Chondrocyte (in vitro differentiated cells): ENCODE results near the gene ZNF664. TPM values are rescaled to one million over a fixed set of nuclear protein-coding genes. Genes with fewer than 3 reads are reported as not detected.

Experiments used
- DNase-seq: peaks from one replicate; pipeline ENCODE4 v3.0.0; 2021; ENCODE audit warnings: mixed read lengths, low spot score
- H3K27ac Mint-ChIP-seq: one replicate; pipeline ENCODE4 v1.8.0; 2021; ENCODE audit warnings: mild to moderate bottlenecking, moderate library complexity, mixed read lengths; ENCODE audit not compliant: unreplicated experiment
- H3K27me3 Mint-ChIP-seq: 2 replicates; pipeline ENCODE4 v1.8.0; 2021; ENCODE audit warnings: low read depth, mixed read lengths
- H3K36me3 Mint-ChIP-seq: 2 replicates; pipeline ENCODE4 v1.8.0; 2021; ENCODE audit warnings: low read depth, mixed read lengths
- H3K4me1 Mint-ChIP-seq: 2 replicates; pipeline ENCODE4 v1.8.0; 2021; ENCODE audit warnings: low read depth, mild to moderate bottlenecking, mixed read lengths
- H3K4me3 Mint-ChIP-seq: one replicate; pipeline ENCODE4 v1.8.0; 2021; ENCODE audit warnings: mild to moderate bottlenecking, moderate library complexity, mixed read lengths; ENCODE audit not compliant: unreplicated experiment
- H3K9me3 Mint-ChIP-seq: 2 replicates; pipeline ENCODE4 v1.8.0; 2021; ENCODE audit warnings: low read depth, mixed read lengths
- total RNA-seq: library from RNA; stranded (reverse); gene quantifications from 3 replicates; pipeline ENCODE4 v1.2.1, GENCODE V29; 2021
- TF ChIP-seq, protein P1 (sequence below): fragments of 200-600 bp; sonication (generic); IDR thresholded peaks from 2 replicates; pipeline ENCODE4 v1.5.0; 2021; ENCODE audit warnings: antibody characterized with exemption, mild to moderate bottlenecking, moderate library complexity

ZNF664 gene
- total RNA-seq, 1 donor from 2014 or later, result 88.0 TPM

DNA sequence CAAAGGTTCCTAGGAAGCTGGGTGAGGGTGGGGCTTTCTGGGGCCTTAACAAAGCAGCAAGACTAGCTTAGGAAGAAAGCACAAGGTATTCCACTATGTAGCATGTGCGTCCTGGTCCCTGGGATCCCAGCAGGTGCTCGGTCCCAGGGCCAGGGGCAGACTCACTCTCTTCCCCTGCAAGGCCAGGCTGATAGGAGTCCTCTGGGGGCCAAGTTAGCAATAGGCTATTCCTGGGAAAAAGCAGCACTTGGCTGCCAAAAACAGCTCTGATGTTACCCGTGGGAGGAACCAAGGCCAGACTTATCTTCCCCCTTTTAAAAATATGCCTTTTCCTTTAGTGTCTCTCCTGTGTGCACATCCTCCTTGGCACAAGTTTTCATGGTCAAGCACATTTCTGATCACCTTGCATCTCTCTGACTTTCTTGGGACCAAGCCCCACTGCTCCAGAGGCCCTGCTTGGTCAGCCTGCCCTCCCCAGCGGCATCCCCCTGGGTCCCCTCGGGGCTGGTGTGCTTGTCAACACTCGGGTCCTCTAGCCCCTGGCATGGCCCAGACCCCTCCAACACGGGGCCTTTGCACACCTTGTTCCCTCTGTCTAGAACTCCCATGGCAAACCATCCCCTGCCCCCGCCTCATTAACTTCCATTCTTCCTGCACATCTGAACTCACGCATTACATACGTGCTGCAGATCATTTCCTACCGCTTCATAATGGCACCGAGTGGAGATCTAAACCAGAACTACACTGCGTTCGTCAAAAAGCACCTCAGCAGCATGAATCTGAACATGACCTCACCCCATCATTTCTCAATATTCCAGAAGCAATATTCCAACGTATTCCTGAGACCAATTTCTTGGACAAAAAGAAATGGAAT, 22.3 kb upstream of the ZNF664 start:
- no peak overlapping the region for H3K27ac Mint-ChIP-seq
- TF ChIP-seq, protein P1, sequence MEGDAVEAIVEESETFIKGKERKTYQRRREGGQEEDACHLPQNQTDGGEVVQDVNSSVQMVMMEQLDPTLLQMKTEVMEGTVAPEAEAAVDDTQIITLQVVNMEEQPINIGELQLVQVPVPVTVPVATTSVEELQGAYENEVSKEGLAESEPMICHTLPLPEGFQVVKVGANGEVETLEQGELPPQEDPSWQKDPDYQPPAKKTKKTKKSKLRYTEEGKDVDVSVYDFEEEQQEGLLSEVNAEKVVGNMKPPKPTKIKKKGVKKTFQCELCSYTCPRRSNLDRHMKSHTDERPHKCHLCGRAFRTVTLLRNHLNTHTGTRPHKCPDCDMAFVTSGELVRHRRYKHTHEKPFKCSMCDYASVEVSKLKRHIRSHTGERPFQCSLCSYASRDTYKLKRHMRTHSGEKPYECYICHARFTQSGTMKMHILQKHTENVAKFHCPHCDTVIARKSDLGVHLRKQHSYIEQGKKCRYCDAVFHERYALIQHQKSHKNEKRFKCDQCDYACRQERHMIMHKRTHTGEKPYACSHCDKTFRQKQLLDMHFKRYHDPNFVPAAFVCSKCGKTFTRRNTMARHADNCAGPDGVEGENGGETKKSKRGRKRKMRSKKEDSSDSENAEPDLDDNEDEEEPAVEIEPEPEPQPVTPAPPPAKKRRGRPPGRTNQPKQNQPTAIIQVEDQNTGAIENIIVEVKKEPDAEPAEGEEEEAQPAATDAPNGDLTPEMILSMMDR, result no peak
- no peaks in the 10 kb centered on the region for H3K27me3 Mint-ChIP-seq
- H3K4me1 Mint-ChIP-seq, result peaks cover 44% of the 10 kb centered on the region
- H3K9me3 Mint-ChIP-seq, result no peaks in the 10 kb centered on the region
- peaks cover 5% of the 10 kb centered on the region for H3K36me3 Mint-ChIP-seq
- no peak for DNase-seq
- no peak overlapping the region for H3K4me3 Mint-ChIP-seq

DNA sequence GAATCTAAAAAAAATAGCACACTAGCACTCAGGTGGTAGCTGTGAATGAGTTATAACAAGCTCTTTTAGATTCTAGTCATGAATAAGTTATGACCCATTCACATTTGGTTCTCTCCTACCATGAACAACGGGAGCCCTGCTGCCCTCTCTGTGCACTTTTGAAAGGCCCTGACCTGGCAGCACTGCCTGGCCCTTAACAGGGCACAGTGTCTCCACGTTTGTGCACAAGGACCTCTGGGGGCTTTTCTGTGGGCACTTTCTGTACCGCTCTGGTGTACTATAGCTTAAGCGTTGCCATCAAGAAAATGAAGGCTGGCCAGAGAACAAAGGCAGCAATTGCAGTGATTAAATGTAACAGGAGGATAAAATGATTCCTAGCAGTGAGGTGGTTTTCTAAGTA, 21.5 kb upstream of the ZNF664 start:
- H3K36me3 Mint-ChIP-seq, result peaks cover 3% of the 10 kb centered on the region
- H3K9me3 Mint-ChIP-seq, result no peaks in the 10 kb centered on the region
- TF ChIP-seq, protein P1, result no peak
- no peak overlapping the region for H3K4me3 Mint-ChIP-seq
- no peaks in the 10 kb centered on the region for H3K27me3 Mint-ChIP-seq
- peak overlapping the region; percentile 37 for H3K27ac Mint-ChIP-seq
- peaks cover 41% of the 10 kb centered on the region for H3K4me1 Mint-ChIP-seq
- no peak for DNase-seq

DNA sequence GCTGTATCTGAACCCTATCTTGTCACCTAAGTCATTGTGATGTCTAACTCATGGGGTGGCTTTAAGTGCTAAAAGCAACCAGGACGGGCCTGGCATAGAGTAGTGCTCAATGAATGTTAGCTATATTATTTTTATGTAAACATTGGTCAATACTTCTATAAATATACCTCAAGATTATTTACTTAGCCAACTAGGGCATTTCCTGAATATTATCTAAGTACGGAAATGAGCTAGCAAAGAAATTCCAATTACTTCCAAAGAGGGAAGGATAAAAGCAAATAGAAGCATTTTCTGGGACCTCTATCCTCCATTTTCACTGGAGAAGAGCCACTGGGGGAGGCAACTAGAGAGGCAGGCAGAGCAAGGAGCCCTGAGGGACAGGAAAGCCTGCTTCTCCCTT, 21.0 kb upstream of the ZNF664 start:
- DNase-seq, result no peak
- H3K36me3 Mint-ChIP-seq, result peaks cover 4% of the 10 kb centered on the region
- no peak overlapping the region for H3K4me3 Mint-ChIP-seq
- peak overlapping the region; percentile 39 for H3K27ac Mint-ChIP-seq
- H3K27me3 Mint-ChIP-seq, result no peaks in the 10 kb centered on the region
- H3K4me1 Mint-ChIP-seq, result peaks cover 41% of the 10 kb centered on the region
- TF ChIP-seq, protein P1, result no peak
- no peaks in the 10 kb centered on the region for H3K9me3 Mint-ChIP-seq

DNA sequence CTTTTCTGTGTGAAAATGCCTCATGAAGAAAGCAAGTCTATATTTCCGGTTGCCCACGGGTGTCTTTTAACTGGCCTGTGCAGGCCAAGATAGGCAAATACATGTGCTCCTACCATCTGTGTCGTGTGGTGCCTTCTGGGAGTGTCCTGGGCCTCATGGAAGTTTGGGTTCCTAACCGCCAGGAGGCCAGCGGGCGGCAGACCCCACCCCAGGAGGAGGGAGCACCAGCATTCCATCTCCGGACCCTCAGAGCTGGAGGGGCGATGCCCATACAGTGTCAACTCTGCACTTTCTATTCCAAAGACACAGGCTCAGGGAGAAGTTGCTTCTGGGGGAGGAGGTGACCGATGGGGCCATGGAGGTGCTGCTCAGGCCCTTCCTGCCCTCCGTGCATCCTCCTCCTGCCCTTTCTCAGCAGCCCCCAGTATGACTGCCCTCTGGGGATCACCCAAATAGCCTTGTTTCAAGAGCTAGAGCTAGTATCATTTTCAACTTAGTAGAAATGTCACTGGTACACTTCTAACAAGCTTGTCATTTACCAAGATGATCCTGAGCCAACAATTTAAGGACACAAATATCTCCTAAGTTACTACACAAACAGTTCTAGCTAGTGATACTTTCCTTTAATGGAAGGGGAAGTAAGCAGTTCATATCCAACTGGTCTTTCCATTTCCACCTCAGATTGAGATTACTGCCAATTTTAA, 18.2 kb upstream of the ZNF664 start:
- Mint-ChIP-seq H3K9me3 (no peaks in the 10 kb centered on the region), H3K4me1 (peaks cover 32% of the 10 kb centered on the region), H3K36me3 (peaks cover 3% of the 10 kb centered on the region), H3K27ac (no peak overlapping the region), H3K4me3 (no peak overlapping the region), H3K27me3 (no peaks in the 10 kb centered on the region)
- TF ChIP-seq, protein P1, result no peak
- DNase-seq, result no peak

DNA sequence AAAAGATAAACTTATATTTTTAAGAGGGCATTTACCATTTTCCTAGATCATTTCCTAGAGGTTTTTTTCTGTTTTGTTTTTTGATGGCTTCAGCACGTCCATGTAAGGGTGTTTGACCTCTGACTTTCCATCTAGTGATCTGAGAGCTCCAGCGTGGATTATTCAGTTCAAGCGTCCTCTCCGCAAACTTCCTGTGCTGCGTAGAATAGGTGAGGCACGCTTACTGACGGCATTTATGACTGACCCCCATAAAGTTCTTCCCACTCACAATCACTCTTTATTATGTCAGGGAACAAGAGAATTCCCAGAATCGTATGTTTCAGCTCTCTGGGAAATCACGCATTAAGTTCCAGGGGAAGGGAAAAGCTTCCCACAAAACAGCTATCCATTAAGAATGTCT, 16.8 kb upstream of the ZNF664 start:
- DNase-seq, result no peak
- Mint-ChIP-seq H3K4me1 (peaks cover 19% of the 10 kb centered on the region), H3K27ac (no peak overlapping the region)

More for the DNA sequence above, 16.8 kb upstream of the ZNF664 start:
- Mint-ChIP-seq H3K9me3 (no peaks in the 10 kb centered on the region), H3K27me3 (no peaks in the 10 kb centered on the region), H3K4me3 (no peak overlapping the region), H3K36me3 (peaks cover 1% of the 10 kb centered on the region)
- TF ChIP-seq, protein P1, result no peak
